GM19193 (cell line): ENCODE results near the gene FITM1.

Experiments
- POLR2A ChIP-seq: IDR thresholded peaks from 4 replicates; pipeline ENCODE4 v1.6.1; 2011; ENCODE audit not compliant: insufficient read depth, insufficient read length; ENCODE audit errors: extremely low read depth

The FITM1 gene

GRCh38 chr14:24137529-24138395 lies 7.3 kb downstream of the FITM1 start:
- peak; percentile 15 for TF ChIP-seq POLR2A

GRCh38 chr14:24138396-24139271 lies 8.2 kb downstream of the FITM1 start:
- no peak for TF ChIP-seq POLR2A

GRCh38 chr14:24139272-24139934 lies 8.9 kb downstream of the FITM1 start:
- TF ChIP-seq POLR2A: peak; percentile 32

GRCh38 chr14:24141097-24141880 lies 10.8 kb downstream of the FITM1 start, which contains the start of gene EMC9:
EMC9 (minus strand) TSS chr14:24141591; CDS start chr14:24141304, 287 bp downstream.
- peak; percentile 91 for TF ChIP-seq POLR2A

GRCh38 chr14:24143511-24143910 lies 13.1 kb downstream of the FITM1 start:
- TF ChIP-seq POLR2A: no peak

- no peak for TF ChIP-seq POLR2A
Observed at GRCh38 chr14:24144451-24144850, 14.0 kb downstream of the FITM1 start.

GRCh38 chr14:24145219-24145618 lies 14.8 kb downstream of the FITM1 start:
- TF ChIP-seq POLR2A: no peak

- TF ChIP-seq POLR2A: no peak
Observed at GRCh38 chr14:24145690-24146452, 15.4 kb downstream of the FITM1 start.

- peak; percentile 67 for TF ChIP-seq POLR2A
Observed at GRCh38 chr14:24146453-24146977, 16.1 kb downstream of the FITM1 start, which contains the start of gene PSME2. PSME2 (minus strand) TSS chr14:24146610; CDS start chr14:24146581, 29 bp downstream.

- TF ChIP-seq POLR2A: peak; percentile 70
Observed at GRCh38 chr14:24146978-24147760, 16.7 kb downstream of the FITM1 start, which contains the start of gene RNF31. RNF31 (plus strand) TSS chr14:24147498; CDS start chr14:24147699, 201 bp downstream.

GRCh38 chr14:24147761-24148428 lies 17.4 kb downstream of the FITM1 start:
- no peak for TF ChIP-seq POLR2A
